GM12878 (cell line): ENCODE measurements around the gene OR6C2.

Experiments used
- CTCF ChIP-seq, 3 experiments: IDR thresholded peaks in 2 of 3; conservative IDR thresholded peaks in 1 of 3; 2 replicates each; pipeline ENCODE4 v1.5.1; 2011; ENCODE audit warnings: low read depth in 3 of 3, low read length in 3 of 3, mild to moderate bottlenecking in 3 of 3, control low read depth in 2 of 3, moderate library complexity in 2 of 3, inconsistent platforms in 1 of 3, mixed read lengths in 1 of 3; ENCODE audit not compliant: control insufficient read depth in 2 of 3, insufficient read depth in 1 of 3; ENCODE audit errors: extremely low read depth in 1 of 3
- EP300 ChIP-seq, 2 experiments: fragments of 150-350 bp in 1 of 2; IDR thresholded peaks; 2 replicates each; pipeline ENCODE4 v1.6.1; 2011 to 2012; ENCODE audit warnings: low read depth in 2 of 2, low read length in 2 of 2, borderline replicate concordance in 1 of 2, improper control_type of control experiment in 1 of 2, inconsistent platforms in 1 of 2; ENCODE audit not compliant: control insufficient read depth in 1 of 2
- EZH2 ChIP-seq: IDR thresholded peaks from 2 replicates; pipeline ENCODE4 v1.6.1; 2012; ENCODE audit warnings: low read depth, mild to moderate bottlenecking, control low read depth, inconsistent platforms, low read length, borderline replicate concordance; ENCODE audit not compliant: control insufficient read depth
- NR2C1 ChIP-seq: fragments of 450-650 bp; IDR thresholded peaks from 2 replicates; pipeline ENCODE4 v1.6.1; 2017; ENCODE audit warnings: antibody characterized with exemption, mild to moderate bottlenecking, moderate library complexity
- ZNF687 ChIP-seq: fragments of 450-650 bp; IDR thresholded peaks from 2 replicates; pipeline ENCODE4 v1.6.1; 2017; ENCODE audit warnings: mild to moderate bottlenecking, moderate library complexity
- ZSCAN29 ChIP-seq: fragments of 450-650 bp; IDR thresholded peaks from 2 replicates; pipeline ENCODE4 v1.6.1; 2017; ENCODE audit warnings: mild to moderate bottlenecking, moderate library complexity

- TF ChIP-seq CTCF (IDR thresholded peaks at IDR 0.05 in 2 of 3, conservative IDR thresholded peaks at IDR 0.05 in 1 of 3; ENCODE audit: control insufficient read depth in 2 of 3, extremely low read depth in 1 of 3, insufficient read depth in 1 of 3, low read depth in 3 of 3, low read length in 3 of 3): no peak
- no peak for TF ChIP-seq ZNF687
- no peak for TF ChIP-seq NR2C1
- TF ChIP-seq ZSCAN29: no peak
- no peak for TF ChIP-seq EZH2
- TF ChIP-seq EP300 (IDR thresholded peaks at IDR 0.05; ENCODE audit: borderline replicate concordance in 1 of 2, control insufficient read depth in 1 of 2, low read depth in 2 of 2, low read length in 2 of 2): no peak
Observed at GRCh38 chr12:55499810-55500252, 56.0 kb downstream of the OR6C2 start.
